Caco-2 (cell line): ENCODE measurements around the gene TNRC6B. TPM values are rescaled to one million over a fixed set of nuclear protein-coding genes. Genes with fewer than 3 reads are reported as not detected.

Experiments
- BruUV-seq: library from RNA; stranded (reverse); fragments of 400-500 nt; replicated peaks from 2 replicates; lab custom pipeline; 2021; lab: Mats Ljungman, UMichigan
- CTCF ChIA-PET: fragments of 300-600 bp; sonication (Branson Sonifier 250); formaldehyde crosslinking; loops from one replicate; lab custom pipeline; 2022; ENCODE audit warnings: antibody characterized with exemption; lab: Charles Lee
- POLR2A ChIA-PET: fragments of 300-600 bp; sonication (Branson Sonifier 250); formaldehyde crosslinking; loops from one replicate; lab custom pipeline; 2022; ENCODE audit warnings: antibody characterized with exemption; lab: Charles Lee
- DNase-seq, 2 experiments: peaks; one replicate each; pipeline versions ENCODE4 v3.0.0 to v3.0.0-alpha.2; 2020 to 2022
- H3K27me3 ChIP-seq: replicated peaks from 2 replicates; pipeline ENCODE4 v1.6.0; 2011; ENCODE audit warnings: low read length; ENCODE audit not compliant: control insufficient read depth, insufficient read depth
- H3K36me3 ChIP-seq: 2 replicates; pipeline ENCODE4 v1.5.1; 2011; ENCODE audit warnings: low read length; ENCODE audit not compliant: control insufficient read depth, insufficient read depth
- H3K4me1 ChIP-seq: fragments of 250-450 bp; sonication (Bioruptor Pico); 2 replicates; pipeline ENCODE4 v1.5.1; 2020; ENCODE audit warnings: mild to moderate bottlenecking
- H3K4me3 ChIP-seq: 2 replicates; pipeline ENCODE4 v1.5.1; 2011; ENCODE audit warnings: low read depth, mild to moderate bottlenecking, control low read depth, low read length
- H3K9me3 ChIP-seq: fragments of 250-450 bp; sonication (Bioruptor Pico); 2 replicates; pipeline ENCODE4 v1.5.1; 2020; ENCODE audit warnings: mild to moderate bottlenecking, moderate library complexity
- H3K27ac Mint-ChIP-seq: one replicate; pipeline ENCODE4 v1.8.0; 2022; ENCODE audit warnings: mixed read lengths; ENCODE audit not compliant: unreplicated experiment
- H3K27me3 Mint-ChIP-seq: one replicate; pipeline ENCODE4 v1.8.0; 2022; ENCODE audit warnings: mixed read lengths; ENCODE audit not compliant: insufficient read depth, unreplicated experiment
- H3K36me3 Mint-ChIP-seq: one replicate; pipeline ENCODE4 v1.8.0; 2022; ENCODE audit warnings: mild to moderate bottlenecking, mixed read lengths; ENCODE audit not compliant: insufficient read depth, unreplicated experiment
- H3K4me1 Mint-ChIP-seq: one replicate; pipeline ENCODE4 v1.8.0; 2022; ENCODE audit warnings: low read depth, mixed read lengths; ENCODE audit not compliant: unreplicated experiment
- H3K4me3 Mint-ChIP-seq: one replicate; pipeline ENCODE4 v1.8.0; 2022; ENCODE audit warnings: mild to moderate bottlenecking, moderate library complexity, mixed read lengths; ENCODE audit not compliant: unreplicated experiment
- H3K9me3 Mint-ChIP-seq: one replicate; pipeline ENCODE4 v1.8.0; 2022; ENCODE audit warnings: mixed read lengths; ENCODE audit not compliant: unreplicated experiment
- intact Hi-C: fragments of 100-400 bp; cut with micrococcal nuclease; formaldehyde crosslinking; loops from one replicate; pipeline ENCODE4 v1.10.0; 2022; ENCODE audit not compliant: unreplicated experiment
- total RNA-seq: library from RNA; stranded (reverse); gene quantifications from 2 replicates; pipeline ENCODE4 v1.2.3, GENCODE V29; 2022
- TF ChIP-seq, protein P1 (sequence below), 2 experiments: fragments of 200-600 bp in 1 of 2; IDR thresholded peaks; 1 replicate in 1 of 2; 2 replicates in 1 of 2; pipeline versions ENCODE4 v1.5.1 to v1.8.0; 2011 to 2022; ENCODE audit warnings: antibody characterized with exemption in 1 of 2, control low read depth in 1 of 2, inconsistent platforms in 1 of 2, low read depth in 1 of 2, low read length in 1 of 2, mild to moderate bottlenecking in 1 of 2, moderate library complexity in 1 of 2; ENCODE audit not compliant: insufficient read depth in 1 of 2, severe bottlenecking in 1 of 2, unreplicated experiment in 1 of 2

Gene TNRC6B
- total RNA-seq, 1 experiment from 2014 or later = 23.5 TPM

DNA sequence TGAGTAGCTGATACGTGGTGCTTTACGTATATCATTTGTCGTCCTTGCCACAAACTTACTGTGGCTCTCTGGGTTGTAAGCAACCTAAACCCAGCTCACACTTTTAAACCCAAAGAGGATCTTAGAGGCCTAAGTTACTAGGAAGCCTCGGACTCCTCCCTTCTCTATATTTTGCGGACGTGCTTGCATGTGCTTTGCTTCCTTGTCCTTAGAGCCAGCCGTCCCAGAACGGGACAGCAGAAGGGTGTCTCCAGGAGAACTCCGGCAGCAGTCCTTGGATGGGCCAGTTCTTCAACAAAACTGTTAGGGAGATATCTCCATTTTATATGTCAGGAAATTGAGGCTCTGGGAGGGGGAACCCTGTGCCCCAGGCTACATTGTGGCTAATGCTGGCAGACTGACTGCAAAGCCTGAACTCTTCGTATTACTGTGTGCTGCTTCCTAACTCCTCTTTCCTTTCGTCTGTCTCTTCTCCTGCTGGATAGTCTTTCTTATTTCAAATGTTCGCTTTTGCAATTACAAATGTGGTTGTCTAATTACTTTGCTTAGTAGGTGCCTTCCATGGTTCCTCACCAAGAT, 33.8 kb downstream of the TNRC6B start:
- no peak overlapping the region for H3K4me3 Mint-ChIP-seq
- TF ChIP-seq, protein P1, sequence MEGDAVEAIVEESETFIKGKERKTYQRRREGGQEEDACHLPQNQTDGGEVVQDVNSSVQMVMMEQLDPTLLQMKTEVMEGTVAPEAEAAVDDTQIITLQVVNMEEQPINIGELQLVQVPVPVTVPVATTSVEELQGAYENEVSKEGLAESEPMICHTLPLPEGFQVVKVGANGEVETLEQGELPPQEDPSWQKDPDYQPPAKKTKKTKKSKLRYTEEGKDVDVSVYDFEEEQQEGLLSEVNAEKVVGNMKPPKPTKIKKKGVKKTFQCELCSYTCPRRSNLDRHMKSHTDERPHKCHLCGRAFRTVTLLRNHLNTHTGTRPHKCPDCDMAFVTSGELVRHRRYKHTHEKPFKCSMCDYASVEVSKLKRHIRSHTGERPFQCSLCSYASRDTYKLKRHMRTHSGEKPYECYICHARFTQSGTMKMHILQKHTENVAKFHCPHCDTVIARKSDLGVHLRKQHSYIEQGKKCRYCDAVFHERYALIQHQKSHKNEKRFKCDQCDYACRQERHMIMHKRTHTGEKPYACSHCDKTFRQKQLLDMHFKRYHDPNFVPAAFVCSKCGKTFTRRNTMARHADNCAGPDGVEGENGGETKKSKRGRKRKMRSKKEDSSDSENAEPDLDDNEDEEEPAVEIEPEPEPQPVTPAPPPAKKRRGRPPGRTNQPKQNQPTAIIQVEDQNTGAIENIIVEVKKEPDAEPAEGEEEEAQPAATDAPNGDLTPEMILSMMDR (IDR thresholded peaks at IDR 0.05; ENCODE audit: insufficient read depth in 1 of 2, low read depth in 1 of 2, low read length in 1 of 2, severe bottlenecking in 1 of 2, unreplicated experiment in 1 of 2) = no peak
- no peaks in the 10 kb centered on the region for H3K36me3 ChIP-seq
- intact Hi-C loops = no loop called here
- no peaks in the 10 kb centered on the region for H3K9me3 ChIP-seq
- no peak overlapping the region for H3K27ac Mint-ChIP-seq
- no peak overlapping the region for H3K4me3 ChIP-seq
- ChIA-PET POLR2A (no interaction called here), CTCF (no interaction called here)
- no peaks in the 10 kb centered on the region for H3K4me1 ChIP-seq
- no peaks in the 10 kb centered on the region for H3K27me3 Mint-ChIP-seq
- BruUV-seq = no TSS peak
- no peaks in the 10 kb centered on the region for H3K4me1 Mint-ChIP-seq
- no peaks in the 10 kb centered on the region for H3K27me3 ChIP-seq
- H3K36me3 Mint-ChIP-seq = no peaks in the 10 kb centered on the region
- no peak for DNase-seq
- H3K9me3 Mint-ChIP-seq = no peaks in the 10 kb centered on the region

DNA sequence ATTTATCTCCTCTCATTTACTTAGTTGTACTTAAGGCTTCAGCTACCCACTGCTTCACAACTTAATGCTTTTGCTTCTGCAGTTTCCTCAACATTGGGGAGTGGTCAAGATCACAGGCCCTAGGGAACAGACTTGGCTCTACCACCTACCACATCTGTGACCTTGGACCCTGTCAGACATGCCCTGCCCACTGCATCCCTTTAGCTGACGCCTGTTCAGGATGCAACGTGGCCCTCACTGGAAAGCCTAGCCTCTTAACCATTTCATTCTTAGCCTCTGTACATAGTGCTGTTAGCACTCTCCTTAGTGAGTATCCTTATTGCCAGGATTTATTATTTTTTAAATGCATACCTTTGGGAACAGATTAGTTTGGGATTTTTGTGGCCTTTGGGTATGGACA, 34.4 kb downstream of the TNRC6B start:
- no TSS peak for BruUV-seq

DNA sequence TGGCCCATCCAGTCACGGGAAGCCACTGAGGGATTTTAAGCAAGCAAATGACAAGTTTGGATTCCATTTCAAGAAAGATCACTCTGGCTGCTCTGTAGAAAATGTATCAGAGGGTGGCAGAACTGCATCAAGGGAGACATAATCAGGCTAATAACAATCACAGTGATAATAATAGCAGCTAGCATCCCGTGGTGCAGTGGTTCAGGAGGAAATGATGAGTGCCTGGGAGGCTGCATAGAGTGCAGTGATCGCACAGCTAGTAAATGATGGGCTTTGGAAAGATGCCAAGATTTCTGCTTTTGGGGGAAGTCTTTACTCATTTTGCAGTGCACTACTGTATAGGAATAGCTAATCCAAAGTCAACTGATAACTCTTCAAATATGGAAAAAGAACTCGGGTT, 35.8 kb downstream of the TNRC6B start:
- Mint-ChIP-seq H3K27ac (no peak overlapping the region), H3K4me1 (peaks cover 11% of the 10 kb centered on the region), H3K27me3 (no peaks in the 10 kb centered on the region), H3K4me3 (no peak overlapping the region), H3K36me3 (no peaks in the 10 kb centered on the region), H3K9me3 (no peaks in the 10 kb centered on the region)
- H3K36me3 ChIP-seq = no peaks in the 10 kb centered on the region
- H3K4me1 ChIP-seq = peaks cover under 1% of the 10 kb centered on the region; the same call in 1 of the 2 replicates
- POLR2A ChIA-PET = no interaction called here
- TF ChIP-seq, protein P1 (IDR thresholded peaks at IDR 0.05; ENCODE audit: insufficient read depth in 1 of 2, low read depth in 1 of 2, low read length in 1 of 2, severe bottlenecking in 1 of 2, unreplicated experiment in 1 of 2) = no peak
- no peak overlapping the region for H3K4me3 ChIP-seq
- no peaks in the 10 kb centered on the region for H3K9me3 ChIP-seq
- no peak for DNase-seq
- intact Hi-C loops = no loop called here
- no TSS peak for BruUV-seq
- H3K27me3 ChIP-seq = no peaks in the 10 kb centered on the region
- CTCF ChIA-PET = no interaction called here

More for the DNA sequence above, 34.4 kb downstream of the TNRC6B start:
- Mint-ChIP-seq H3K9me3 (no peaks in the 10 kb centered on the region), H3K27ac (no peak overlapping the region), H3K36me3 (no peaks in the 10 kb centered on the region), H3K4me3 (no peak overlapping the region), H3K4me1 (peaks cover 5% of the 10 kb centered on the region), H3K27me3 (no peaks in the 10 kb centered on the region)
- no peaks in the 10 kb centered on the region for H3K9me3 ChIP-seq
- no peaks in the 10 kb centered on the region for H3K36me3 ChIP-seq
- TF ChIP-seq, protein P1 (IDR thresholded peaks at IDR 0.05; ENCODE audit: insufficient read depth in 1 of 2, low read depth in 1 of 2, low read length in 1 of 2, severe bottlenecking in 1 of 2, unreplicated experiment in 1 of 2) = no peak
- H3K27me3 ChIP-seq = no peaks in the 10 kb centered on the region
- no peak overlapping the region for H3K4me3 ChIP-seq
- no peaks in the 10 kb centered on the region for H3K4me1 ChIP-seq
- DNase-seq = no peak
- CTCF ChIA-PET = no interaction called here
- intact Hi-C loops = no loop called here
- POLR2A ChIA-PET = no interaction called here
